OCI-LY3 (cell line): ENCODE data around the gene CLGN.

ENCODE experiments used
- EZH2phosphoT487 ChIP-seq: fragments of 200-600 bp; shearing (Covaris generic); IDR thresholded peaks from 2 replicates; pipeline ENCODE4 v1.6.1; 2018; ENCODE audit warnings: antibody characterized with exemption, mixed run types, low read depth
- TF ChIP-seq, protein P1 (sequence below): fragments of 200-600, 300-600 bp; sonication (generic); IDR thresholded peaks from 2 replicates; pipeline ENCODE4 v1.5.1; 2014; ENCODE audit warnings: antibody characterized with exemption, low read length, low read depth

- TF ChIP-seq, protein P1, sequence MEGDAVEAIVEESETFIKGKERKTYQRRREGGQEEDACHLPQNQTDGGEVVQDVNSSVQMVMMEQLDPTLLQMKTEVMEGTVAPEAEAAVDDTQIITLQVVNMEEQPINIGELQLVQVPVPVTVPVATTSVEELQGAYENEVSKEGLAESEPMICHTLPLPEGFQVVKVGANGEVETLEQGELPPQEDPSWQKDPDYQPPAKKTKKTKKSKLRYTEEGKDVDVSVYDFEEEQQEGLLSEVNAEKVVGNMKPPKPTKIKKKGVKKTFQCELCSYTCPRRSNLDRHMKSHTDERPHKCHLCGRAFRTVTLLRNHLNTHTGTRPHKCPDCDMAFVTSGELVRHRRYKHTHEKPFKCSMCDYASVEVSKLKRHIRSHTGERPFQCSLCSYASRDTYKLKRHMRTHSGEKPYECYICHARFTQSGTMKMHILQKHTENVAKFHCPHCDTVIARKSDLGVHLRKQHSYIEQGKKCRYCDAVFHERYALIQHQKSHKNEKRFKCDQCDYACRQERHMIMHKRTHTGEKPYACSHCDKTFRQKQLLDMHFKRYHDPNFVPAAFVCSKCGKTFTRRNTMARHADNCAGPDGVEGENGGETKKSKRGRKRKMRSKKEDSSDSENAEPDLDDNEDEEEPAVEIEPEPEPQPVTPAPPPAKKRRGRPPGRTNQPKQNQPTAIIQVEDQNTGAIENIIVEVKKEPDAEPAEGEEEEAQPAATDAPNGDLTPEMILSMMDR = peak; percentile 96
- TF ChIP-seq EZH2phosphoT487 = no peak
Measured at GRCh38 chr4:140359562-140360427, 67.7 kb downstream of the CLGN start.
